Suppressor macrophage treated with lipopolysaccharide for 4 hours (primary cell): ENCODE results near the gene AKR1C8.
"Not testable (repeated sequence)": the region's sequence is repeated elsewhere in the genome, so short reads cannot be mapped to it uniquely, and the experiment has no call there.

ENCODE experiments used
- DNase-seq: peaks from one replicate; pipeline ENCODE4 v3.0.0-alpha.2; 2020

Gene AKR1C8

DNA sequence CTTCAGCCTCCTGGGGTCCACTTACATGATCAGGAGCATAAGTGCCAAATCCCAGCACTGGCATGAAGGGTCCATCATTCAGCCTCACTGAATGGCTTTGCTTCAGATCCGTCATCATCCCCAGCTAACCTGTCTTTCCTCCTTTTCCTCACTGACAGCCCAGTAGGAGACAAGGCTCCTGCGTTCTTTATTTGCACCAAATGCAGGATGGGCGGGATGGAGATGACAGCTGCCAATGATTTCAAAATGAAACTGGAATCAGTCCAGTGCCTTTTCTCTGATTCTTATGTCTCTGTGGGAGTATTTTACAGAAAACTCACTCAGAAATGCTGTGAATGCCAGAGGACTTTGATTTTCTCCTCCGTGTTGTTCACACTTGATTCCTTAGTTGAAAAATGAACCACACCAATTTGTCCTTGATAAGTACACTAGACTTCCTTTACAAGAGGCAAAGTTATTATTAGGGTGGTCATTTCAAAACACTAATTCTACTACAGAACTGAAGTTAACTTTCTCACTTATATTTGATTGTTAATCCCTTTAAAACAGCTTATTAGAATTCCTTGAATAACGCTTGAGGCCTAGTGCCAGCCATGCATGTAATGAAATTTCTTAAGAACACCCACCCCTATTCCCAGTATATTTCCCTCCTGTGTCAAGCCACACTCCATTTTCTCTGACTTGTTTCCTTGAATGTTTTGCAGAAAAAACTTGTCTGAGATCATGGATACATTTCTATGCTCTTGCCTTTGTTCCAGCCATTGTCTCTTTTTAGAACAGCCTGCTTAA, at the start of gene AKR1C8:
AKR1C8 (minus strand) TSS at position 164 of the 789 bp plus-strand sequence; CDS start at position 118, 46 bp downstream.
- no peak for DNase-seq

GRCh38 chr10:5234106-5234860, 49.3 kb upstream of the AKR1C8 start:
- DNase-seq = peak; percentile 90

DNA sequence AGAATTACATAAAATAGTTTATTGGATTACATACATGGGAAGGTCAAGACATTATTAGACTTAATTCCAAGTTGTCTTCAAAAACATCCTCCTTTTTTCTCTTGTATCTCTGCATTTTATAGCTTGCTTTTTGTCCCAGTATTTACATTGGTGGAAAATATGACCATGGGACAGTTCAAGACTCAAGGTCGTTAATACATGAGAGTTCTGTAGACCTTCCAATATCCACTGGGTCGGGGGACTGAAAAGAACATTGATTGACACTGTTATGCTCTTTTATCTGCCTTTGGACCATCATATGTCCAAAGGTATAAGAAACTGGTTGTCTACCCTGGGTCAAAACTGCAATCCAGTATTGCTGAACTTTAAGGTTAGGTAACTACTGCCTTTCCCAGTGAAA, 48.4 kb upstream of the AKR1C8 start:
- no peak for DNase-seq

DNA sequence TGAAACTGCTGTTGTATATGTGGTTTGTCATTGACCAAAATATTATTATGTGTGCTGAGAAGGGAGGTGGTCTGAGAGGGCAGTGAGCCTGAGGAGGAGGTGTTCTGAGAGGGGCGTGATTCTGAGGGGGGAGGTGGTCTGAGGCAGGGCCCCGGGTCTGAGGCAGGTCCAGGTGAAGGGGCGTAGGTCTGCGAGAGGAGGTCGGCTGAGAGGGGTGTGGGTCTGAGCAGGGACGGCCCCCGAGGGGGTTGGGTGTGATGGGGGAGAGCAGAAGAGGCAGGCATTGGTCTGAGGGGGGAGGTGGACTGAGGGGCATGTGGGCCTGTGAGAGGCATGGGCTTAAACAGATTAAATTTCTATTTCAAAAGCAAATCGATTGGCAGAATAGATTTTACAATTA, 44.1 kb upstream of the AKR1C8 start:
- no peak for DNase-seq

DNA sequence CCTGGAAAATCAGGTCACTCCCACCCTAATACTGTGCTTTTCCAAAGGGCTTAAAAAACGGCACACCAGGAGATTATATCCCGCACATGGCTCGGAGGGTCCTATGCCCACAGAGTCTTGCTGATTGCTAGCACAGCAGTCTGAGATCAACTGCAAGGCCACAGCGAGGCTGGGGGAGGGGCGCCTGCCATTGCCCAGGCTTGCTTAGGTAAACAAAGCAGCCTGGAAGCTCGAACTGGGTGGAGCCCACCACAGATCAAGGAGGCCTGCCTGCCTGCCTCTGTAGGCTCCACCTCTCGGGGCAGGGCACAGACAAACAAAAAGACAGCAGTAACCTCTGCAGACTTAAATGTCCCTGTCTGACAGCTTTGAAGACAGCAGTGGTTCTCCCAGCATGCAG, 38.0 kb upstream of the AKR1C8 start:
- not testable (repeated sequence) for DNase-seq

GRCh38 chr10:5219262-5219661, 34.3 kb upstream of the AKR1C8 start:
- DNase-seq = no peak

- no peak for DNase-seq
These were observed 31.9 kb upstream of the AKR1C8 start for GRCh38 chr10:5216801-5217200.

- DNase-seq = no peak
These were observed 27.0 kb upstream of the AKR1C8 start for GRCh38 chr10:5211696-5212536.

DNA sequence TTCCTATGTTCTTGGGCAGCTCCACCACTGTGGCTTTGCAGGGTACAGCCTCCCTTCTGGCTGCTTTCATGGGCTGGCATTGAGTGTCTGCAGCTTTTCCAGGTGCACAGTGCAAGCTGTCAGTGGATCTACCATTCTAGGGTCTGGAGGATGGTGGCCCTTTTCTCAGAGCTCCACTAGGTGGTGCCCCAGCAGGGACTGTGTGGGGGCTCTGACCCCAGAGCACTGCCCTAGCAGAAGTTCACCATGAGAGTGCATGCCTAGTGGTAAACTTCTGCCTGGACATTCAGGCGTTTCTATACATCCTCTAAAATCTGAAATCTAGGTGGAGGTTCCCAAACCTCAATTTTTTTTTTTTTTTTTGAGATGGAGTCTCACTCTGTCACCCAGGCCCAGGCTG, 25.3 kb upstream of the AKR1C8 start:
- not testable (repeated sequence) for DNase-seq

DNA sequence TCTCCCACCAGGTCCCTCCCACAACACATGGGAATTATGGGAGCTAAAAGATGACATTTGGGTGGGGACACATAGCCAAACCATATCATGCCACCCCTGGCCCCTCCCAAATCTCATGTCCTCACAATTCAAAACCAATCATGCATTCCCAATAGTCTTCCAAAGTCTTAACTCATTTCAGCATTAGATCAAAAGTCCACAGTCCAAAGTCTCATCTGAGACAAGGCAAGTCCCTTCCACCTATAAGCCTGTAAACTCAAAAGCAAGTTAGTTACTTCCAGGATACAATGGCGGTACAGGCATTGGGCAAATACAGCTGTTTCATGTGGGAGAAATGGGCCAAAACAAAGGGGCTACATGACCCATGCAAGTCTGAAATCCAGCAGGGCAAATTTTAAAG, 24.8 kb upstream of the AKR1C8 start:
- DNase-seq = not testable (repeated sequence)

- DNase-seq = no peak
These were observed 21.8 kb upstream of the AKR1C8 start for GRCh38 chr10:5206799-5207198.

GRCh38 chr10:5199398-5199797, 14.4 kb upstream of the AKR1C8 start:
- no peak for DNase-seq

GRCh38 chr10:5198386-5198785, 13.4 kb upstream of the AKR1C8 start:
- DNase-seq = no peak

DNA sequence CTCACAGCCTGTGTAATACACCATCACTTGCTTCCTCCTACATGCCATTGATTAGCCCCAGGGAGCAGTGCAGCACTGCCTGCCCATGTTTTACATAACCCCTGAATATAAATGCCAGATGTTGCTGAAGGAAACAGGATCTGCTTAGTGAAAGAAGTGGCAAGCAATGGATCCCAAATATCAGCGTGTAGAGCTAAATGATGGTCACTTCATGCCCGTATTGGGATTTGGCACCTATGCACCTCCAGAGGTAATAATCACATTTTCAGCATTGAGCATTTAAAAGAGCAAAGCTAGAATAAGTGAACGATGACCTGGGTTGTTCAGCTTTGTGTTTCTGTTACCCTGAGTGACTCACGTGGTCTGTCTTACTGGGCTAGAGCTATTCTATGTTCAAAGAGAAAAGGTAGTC, 11.8 kb upstream of the AKR1C8 start, which contains the start of gene AKR1C4:
AKR1C4 (plus strand) TSS at position 136 of the 412 bp plus-strand sequence; CDS start at position 167, 31 bp downstream.
- DNase-seq = no peak

DNA sequence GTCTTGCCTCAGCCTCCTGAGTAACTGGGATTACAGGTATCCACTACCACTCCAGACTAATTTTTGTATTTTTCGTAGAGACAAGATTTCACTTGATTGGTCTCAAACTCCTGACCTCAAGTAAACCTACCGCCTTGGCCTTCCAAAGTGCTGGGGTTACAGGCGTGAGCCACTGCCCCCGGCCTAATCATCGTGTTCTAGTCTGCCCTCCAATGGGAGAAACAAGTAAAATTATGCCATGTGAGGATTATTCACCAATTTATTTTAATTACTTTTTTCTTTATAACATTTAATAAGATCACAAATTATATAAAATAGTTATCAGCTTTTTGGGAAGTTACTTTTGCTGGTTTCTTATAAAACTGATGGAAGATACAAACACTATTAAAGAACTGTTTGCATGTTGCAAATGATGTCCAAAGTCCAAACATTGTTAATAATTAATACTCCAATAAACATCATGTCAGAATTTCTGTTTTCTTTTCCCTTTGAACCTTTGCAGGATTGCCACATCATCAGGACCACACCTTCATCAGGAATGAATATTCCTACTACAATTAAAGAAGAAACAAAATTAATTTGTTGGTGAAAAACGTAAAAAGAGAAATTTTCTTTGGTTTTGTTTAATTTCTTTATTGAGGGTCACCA, 10.9 kb upstream of the AKR1C8 start:
- no peak for DNase-seq

DNA sequence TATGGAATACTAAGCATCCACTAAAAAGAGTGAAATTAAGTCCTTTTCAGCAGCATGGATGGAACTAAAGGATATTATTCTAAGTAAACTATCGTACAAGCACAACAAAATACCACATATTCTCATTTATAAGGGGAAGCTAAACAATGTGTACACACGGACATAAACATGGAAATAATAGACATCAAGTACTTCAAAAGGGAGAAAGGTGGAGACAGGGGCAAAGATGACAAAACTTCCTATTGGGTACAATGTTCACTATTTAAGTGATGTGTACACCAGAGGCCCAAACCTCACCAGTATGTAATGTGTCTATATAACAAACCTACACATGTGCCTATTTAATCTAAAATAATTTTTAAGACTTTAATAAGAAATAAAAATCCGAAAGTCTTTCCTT, 9.5 kb upstream of the AKR1C8 start:
- DNase-seq = no peak

GRCh38 chr10:5188358-5188757, 3.4 kb upstream of the AKR1C8 start:
- DNase-seq = no peak

GRCh38 chr10:5187867-5188266, 2.9 kb upstream of the AKR1C8 start:
- DNase-seq = no peak

GRCh38 chr10:5183923-5184322, 1.0 kb downstream of the AKR1C8 start:
- DNase-seq = no peak

DNA sequence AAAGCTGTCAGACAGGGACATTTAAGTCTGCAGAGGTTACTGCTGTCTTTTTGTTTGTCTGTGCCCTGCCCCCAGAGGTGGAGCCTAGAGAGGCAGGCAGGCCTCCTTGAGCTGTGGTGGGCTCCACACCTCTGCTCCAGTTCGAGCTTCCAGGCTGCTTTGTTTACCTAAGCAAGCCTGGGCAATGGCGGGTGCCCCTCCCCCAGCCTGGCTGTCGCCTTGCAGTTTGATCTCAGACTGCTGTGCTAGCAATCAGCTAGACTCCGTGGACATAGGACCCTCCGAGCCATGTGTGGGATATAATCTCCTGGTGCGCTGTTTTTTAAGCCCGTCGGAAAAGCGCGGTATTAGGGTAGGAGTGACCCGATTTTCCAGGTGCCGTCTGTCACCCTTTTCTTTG, 4.4 kb downstream of the AKR1C8 start:
- DNase-seq = not testable (repeated sequence)

GRCh38 chr10:5175581-5175980, 9.4 kb downstream of the AKR1C8 start:
- not testable (repeated sequence) for DNase-seq

DNA sequence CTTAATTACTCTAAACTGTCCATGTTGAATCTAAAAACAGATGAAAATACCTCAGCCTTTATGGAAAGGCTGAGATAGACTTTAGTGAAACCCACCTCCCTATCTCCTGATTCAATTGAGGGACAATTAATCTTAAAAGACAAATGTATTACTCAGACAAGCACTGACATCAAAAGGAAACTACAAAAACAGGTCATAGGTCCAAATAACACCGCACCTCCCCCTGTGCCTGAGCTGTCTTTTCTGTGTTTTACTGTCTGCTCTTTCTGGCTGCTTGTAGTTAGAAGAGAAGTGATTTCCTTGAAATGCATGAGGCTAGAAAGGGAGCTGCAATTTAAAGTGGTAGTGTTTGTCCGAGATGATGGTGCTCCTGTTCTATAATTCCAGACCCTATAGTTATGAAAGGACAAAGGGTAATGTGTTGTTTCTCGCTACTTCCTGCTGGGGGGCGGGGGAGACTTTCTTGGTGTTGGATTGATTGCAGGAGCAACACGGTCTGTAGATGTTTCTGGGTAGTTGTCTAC, 16.0 kb downstream of the AKR1C8 start:
- no peak for DNase-seq
